ENCODE results near the gene RER1.

DNA sequence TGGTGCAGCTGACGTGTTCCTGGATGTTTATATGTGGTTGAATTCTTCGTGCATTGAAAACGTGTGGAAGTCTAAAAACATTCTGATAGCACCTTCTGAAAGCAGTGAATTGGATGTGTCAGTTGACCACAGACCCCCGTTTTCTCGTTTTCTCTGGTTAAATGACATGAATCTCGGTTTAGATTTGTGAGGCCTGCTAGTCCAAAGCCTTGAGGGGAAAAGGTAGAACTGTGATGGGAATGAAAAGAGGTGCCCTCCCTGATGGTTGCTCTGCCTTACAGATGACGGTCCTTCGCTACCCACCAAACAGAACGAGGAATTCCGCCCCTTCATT is 8.9 kb downstream of the RER1 start:
- TF ChIP-seq, protein P1, sequence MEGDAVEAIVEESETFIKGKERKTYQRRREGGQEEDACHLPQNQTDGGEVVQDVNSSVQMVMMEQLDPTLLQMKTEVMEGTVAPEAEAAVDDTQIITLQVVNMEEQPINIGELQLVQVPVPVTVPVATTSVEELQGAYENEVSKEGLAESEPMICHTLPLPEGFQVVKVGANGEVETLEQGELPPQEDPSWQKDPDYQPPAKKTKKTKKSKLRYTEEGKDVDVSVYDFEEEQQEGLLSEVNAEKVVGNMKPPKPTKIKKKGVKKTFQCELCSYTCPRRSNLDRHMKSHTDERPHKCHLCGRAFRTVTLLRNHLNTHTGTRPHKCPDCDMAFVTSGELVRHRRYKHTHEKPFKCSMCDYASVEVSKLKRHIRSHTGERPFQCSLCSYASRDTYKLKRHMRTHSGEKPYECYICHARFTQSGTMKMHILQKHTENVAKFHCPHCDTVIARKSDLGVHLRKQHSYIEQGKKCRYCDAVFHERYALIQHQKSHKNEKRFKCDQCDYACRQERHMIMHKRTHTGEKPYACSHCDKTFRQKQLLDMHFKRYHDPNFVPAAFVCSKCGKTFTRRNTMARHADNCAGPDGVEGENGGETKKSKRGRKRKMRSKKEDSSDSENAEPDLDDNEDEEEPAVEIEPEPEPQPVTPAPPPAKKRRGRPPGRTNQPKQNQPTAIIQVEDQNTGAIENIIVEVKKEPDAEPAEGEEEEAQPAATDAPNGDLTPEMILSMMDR (IDR thresholded peaks at IDR 0.05) = no peak
- no peak for TF ChIP-seq POLR2A (IDR thresholded peaks at IDR 0.05)
